ENCODE measurements around the gene TRDMT1.
"Not testable (repeated sequence)": the region's sequence is repeated elsewhere in the genome, so short reads cannot be mapped to it uniquely, and the experiment has no call there.

Gene TRDMT1

GRCh38 chr10:17129741-17130140 lies 71.7 kb downstream of the TRDMT1 start, which contains the start of gene CUBN:
Gene CUBN, minus strand, starts transcription at chr10:17129811. Its CDS starts 46 bp downstream, at chr10:17129765.
- DNase-seq (ENCODE audit: low spot score): no peak

- DNase-seq (ENCODE audit: low spot score): no peak
Measured at GRCh38 chr10:17128261-17128660, 73.2 kb downstream of the TRDMT1 start.

GRCh38 chr10:17126327-17126726 lies 75.1 kb downstream of the TRDMT1 start:
- no peak for DNase-seq (ENCODE audit: low spot score)

- DNase-seq (ENCODE audit: low spot score): no peak
Measured at GRCh38 chr10:17125206-17125893, 76.1 kb downstream of the TRDMT1 start.

GRCh38 chr10:17123961-17124360 lies 77.5 kb downstream of the TRDMT1 start:
- no peak for DNase-seq (ENCODE audit: low spot score)

GRCh38 chr10:17122726-17123661 lies 78.5 kb downstream of the TRDMT1 start:
- DNase-seq (ENCODE audit: low spot score): no peak

- DNase-seq (ENCODE audit: low spot score): no peak
Measured at GRCh38 chr10:17122052-17122451, 79.4 kb downstream of the TRDMT1 start.

GRCh38 chr10:17120694-17121093 lies 80.8 kb downstream of the TRDMT1 start:
- DNase-seq (ENCODE audit: low spot score): no peak

GRCh38 chr10:17119845-17120244 lies 81.6 kb downstream of the TRDMT1 start:
- DNase-seq (ENCODE audit: low spot score): no peak

GRCh38 chr10:17116193-17116592 lies 85.3 kb downstream of the TRDMT1 start:
- no peak for DNase-seq (ENCODE audit: low spot score)

- DNase-seq (ENCODE audit: low spot score): no peak
Measured at GRCh38 chr10:17115683-17116082, 85.8 kb downstream of the TRDMT1 start.

GRCh38 chr10:17114878-17115444 lies 86.5 kb downstream of the TRDMT1 start:
- not testable (repeated sequence) for DNase-seq (ENCODE audit: low spot score)

- DNase-seq (ENCODE audit: low spot score): no peak
Measured at GRCh38 chr10:17113889-17114540, 87.5 kb downstream of the TRDMT1 start.

- no peak for DNase-seq (ENCODE audit: low spot score)
Measured at GRCh38 chr10:17113346-17113745, 88.1 kb downstream of the TRDMT1 start.

GRCh38 chr10:17112566-17112965 lies 88.9 kb downstream of the TRDMT1 start:
- DNase-seq (ENCODE audit: low spot score): no peak

GRCh38 chr10:17109475-17110207 lies 91.8 kb downstream of the TRDMT1 start:
- DNase-seq (ENCODE audit: low spot score): no peak

- DNase-seq (ENCODE audit: low spot score): no peak
Measured at GRCh38 chr10:17109046-17109445, 92.4 kb downstream of the TRDMT1 start.

GRCh38 chr10:17106991-17107390 lies 94.5 kb downstream of the TRDMT1 start:
- DNase-seq (ENCODE audit: low spot score): no peak

- DNase-seq (ENCODE audit: low spot score): no peak
Measured at GRCh38 chr10:17101910-17102266, 99.6 kb downstream of the TRDMT1 start.

- no peak for DNase-seq (ENCODE audit: low spot score)
Measured at GRCh38 chr10:17101257-17101909, 100.1 kb downstream of the TRDMT1 start.

GRCh38 chr10:17100586-17100985 lies 100.9 kb downstream of the TRDMT1 start:
- no peak for DNase-seq (ENCODE audit: low spot score)
